ENCODE measurements around the gene CDH13.

CDH13 gene

DNA sequence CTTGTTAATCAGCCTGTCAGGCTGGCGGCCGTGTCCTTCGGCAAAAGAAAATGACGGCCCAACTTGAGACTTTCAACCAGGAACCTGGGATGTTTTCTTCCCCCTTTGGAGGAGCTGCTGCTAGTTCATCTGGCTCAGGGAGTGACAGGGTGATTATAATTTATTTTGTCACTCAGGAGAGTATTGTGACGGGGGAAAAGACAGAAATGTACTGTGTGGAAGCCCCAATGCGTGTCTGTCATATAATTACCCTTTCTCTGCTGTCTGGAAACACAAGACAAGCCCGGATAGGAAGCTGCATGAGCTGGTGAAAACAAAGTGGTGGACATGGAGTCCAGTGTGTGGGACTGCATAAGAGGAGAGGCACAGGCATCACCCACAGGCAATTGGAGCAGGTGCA is 854.8 kb downstream of the CDH13 start:
- H3K4me3 ChIP-seq (ENCODE audit: low read length), result no peak overlapping the region
- no peak for DNase-seq (ENCODE audit: low read depth, low spot score)

DNA sequence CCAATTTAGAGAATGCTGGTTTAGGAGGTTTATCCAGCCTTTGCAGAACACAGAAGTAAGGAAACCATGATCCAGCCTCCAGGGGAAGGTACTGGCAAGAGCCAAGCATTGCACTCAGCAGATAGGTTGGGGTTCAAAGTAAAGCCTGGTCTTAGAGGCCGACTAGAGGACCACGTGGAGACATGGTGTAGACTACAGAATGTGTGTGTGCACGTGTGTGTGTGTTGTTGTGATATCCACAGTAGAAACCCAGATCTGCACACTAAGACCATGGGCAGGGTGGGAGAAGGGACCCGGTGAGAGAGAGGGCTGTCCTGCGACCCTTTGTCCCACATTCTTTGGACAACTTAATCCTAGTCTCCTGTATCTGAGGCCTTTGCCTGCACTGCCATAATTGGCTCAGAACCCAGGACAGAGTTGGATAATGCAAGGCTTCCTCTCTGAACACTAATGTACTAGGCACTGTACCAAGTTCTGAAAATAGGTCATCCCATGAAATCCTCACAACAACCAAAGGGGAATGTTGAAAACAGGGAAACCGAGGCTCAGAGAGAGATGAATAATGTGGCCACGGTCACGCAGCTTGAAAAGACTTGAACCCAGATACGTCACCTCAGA is 855.9 kb downstream of the CDH13 start:
- no peak for DNase-seq (ENCODE audit: low read depth, low spot score)
- no peak overlapping the region for H3K4me3 ChIP-seq (ENCODE audit: low read length)

DNA sequence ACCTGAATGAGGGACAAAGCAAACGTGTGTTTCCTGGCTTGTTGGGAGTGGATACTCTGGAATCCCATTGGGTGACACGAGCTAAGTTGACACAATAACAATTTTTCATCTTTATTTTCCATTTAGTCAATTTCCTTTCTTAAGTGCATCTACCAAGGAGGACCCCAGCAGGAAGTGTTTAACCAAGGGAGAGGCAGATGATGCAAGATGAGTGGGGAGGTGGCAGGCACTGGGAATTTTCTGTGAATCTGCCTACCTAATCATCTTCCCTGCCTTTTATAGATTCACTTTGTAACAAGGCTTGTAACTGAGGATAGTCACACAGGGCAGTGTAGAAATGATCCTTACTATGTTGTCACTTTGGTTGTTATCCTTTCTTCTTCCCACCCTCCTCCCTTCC is 863.3 kb downstream of the CDH13 start:
- H3K4me3 ChIP-seq (ENCODE audit: low read length), result no peak overlapping the region
- DNase-seq (ENCODE audit: low read depth, low spot score), result no peak

DNA sequence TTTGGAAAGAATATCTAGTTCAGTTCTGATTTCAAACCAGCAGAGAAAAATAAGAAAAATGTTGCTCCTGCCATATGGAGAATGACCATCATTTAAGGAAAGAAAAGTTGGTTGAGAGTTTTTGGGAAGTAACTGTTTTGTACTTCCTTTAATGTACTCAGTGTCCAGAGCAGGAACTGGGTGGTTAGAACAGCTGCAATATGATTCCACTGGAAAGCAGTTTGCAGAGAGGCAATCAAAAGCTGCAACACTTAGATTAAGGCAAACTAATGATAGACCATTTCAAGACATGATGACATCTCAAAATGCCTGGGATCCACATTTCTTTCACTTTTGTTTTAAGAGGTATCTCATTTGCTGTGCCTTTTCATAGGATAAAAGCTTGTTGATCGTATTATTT is 867.7 kb downstream of the CDH13 start:
- no peak overlapping the region for H3K4me3 ChIP-seq (ENCODE audit: low read length)
- no peak for DNase-seq (ENCODE audit: low read depth, low spot score)

DNA sequence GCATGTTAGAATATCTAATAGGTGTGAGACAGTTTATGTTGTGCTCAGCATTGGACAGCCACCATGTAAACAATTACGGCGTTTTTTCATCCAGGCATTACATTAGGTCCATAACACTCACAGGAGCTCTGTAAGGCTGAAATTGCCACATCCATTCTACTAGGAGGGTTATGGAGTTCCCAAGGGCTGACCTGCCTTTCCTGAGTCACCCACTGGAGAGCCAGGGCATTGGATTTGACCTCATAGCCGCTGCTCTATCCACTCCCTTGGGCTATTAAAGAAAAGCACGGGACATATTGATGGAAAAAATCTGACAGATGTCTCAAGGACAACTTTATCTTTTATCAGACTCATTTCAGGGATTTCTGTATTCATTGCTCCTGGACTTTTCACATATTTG is 874.7 kb downstream of the CDH13 start:
- H3K4me3 ChIP-seq (ENCODE audit: low read length), result no peak overlapping the region
- no peak for DNase-seq (ENCODE audit: low read depth, low spot score)

DNA sequence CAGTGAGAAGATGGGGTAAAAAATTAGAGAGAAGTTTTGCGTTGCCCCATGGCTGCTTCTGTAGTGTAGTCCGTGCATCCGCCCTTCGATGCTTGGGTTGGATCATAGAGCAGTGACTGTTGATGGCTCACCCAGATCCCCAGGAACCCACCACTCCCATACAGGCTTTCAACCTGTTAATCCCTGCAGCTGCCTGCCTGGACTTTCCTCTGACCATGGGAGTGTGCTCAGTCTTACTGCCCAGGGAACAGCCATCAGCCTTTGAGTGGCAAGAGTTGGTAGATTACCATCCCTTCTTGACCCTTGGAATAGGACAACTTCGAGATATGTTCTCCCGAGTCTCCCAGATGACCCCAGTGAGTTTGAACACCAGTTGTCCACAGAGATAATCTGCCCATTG is 881.5 kb downstream of the CDH13 start:
- H3K4me3 ChIP-seq (ENCODE audit: low read length), result no peak overlapping the region
- DNase-seq (ENCODE audit: low read depth, low spot score), result no peak

DNA sequence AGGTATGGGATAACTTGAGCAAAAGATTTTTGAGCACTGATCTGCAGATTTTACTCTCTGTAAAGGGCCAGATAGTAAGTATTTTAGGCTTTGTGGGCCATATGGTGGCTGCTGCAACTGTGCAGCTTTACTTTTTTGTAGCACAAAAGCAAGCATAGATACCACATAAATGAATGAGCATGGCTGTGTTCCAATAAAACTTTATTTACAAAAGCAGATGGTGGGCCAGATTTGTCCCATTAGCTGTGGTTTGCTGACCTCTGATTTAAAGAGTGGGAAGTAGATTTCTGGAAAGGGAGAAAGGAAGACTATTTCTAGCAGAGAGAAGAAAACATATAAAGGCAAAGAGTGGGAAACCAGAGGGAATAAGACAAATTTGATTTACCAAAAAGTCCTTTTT is 882.5 kb downstream of the CDH13 start:
- no peak for DNase-seq (ENCODE audit: low read depth, low spot score)
- H3K4me3 ChIP-seq (ENCODE audit: low read length), result no peak overlapping the region

DNA sequence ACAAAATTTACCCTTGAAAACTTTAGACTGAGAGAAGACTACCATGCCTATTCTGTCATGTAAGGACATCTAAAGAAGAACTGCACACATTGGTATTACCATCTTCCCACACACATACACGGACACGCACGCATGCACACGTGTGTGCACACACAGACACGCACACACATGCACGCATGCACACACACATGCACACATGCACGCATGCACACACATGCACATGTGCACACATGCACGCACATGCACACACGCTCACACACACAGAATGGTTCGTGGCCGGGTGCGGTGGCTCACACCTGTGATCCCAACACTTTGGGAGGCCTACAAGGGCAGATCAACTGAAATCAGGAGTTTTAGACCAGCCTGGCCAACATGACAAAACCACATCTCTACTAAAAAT is 884.1 kb downstream of the CDH13 start:
- no peak overlapping the region for H3K4me3 ChIP-seq (ENCODE audit: low read length)
- DNase-seq (ENCODE audit: low read depth, low spot score), result no peak

DNA sequence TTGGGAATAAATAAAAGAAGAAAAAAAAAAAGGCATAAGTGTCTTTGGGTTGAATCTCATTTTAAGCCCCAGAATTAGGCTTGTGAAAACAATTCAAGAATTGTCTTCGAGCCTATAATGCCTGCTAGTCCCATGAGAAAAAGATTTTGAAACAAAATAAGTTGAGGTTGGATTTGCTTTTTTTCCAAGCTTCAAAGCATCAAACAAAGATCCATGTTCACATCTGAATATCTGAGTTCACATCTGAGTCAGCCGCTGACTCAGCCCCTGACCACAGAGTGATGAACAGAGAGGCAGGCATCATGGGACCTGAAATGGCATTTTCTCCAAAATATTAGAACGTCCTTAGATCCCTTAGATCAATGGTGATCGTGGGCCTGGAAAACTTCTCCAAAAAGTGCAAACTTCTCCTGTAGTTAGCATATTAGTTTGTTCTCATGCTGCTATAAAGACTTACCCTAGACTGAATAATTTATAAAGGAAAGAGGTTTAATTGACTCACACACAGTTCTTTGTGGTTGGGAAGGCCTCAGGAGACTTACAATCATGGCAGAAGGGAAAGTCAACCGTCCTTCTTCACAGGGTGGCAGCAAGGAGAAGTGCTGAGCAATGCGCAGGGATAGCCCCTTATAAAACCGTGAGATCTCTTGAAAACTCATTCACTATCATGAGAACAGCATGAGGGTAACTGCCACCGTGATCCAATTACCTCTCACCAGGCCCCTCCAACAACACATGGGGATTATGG is 886.4 kb downstream of the CDH13 start:
- no peak overlapping the region for H3K4me3 ChIP-seq (ENCODE audit: low read length)
- DNase-seq (ENCODE audit: low read depth, low spot score), result no peak

DNA sequence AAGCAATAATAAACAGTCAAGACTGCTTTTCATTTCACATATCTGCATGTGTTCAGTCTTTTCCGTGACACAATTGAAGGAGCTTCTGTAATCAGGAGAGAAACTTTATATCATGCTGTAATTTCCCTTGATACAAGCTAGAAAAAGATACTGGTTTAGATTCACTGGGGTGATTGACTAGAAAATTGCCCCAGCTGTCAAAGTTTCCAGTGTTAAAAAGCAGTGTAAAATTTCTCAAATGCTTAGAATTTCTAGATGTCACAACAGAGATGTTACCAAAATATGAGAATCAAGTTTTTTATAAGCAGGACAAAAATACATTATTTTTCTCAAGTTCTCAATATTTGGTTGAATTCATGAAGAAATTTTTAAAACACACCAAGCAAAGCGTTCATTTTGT is 888.6 kb downstream of the CDH13 start:
- DNase-seq (ENCODE audit: low read depth, low spot score), result no peak
- no peak overlapping the region for H3K4me3 ChIP-seq (ENCODE audit: low read length)

DNA sequence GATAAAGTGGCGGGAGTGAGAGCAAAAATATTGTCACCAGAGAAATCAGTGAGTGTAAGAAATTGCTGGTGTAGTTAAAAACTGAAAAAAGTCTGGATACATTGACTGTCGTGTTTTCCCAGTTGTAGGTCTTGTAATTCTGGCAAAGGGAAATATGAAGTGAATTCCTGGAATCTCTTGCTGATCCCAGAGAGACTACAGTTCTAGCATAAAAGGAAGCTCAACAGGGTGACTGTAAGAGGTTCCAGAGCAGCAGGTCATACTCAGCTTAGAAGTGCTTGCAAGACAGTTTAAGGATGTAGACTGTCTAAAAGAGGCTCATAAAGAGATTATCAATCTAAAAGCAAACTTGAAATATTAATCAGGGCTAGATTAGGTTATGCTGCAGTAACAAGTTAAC is 890.2 kb downstream of the CDH13 start:
- H3K4me3 ChIP-seq (ENCODE audit: low read length), result no peak overlapping the region
- no peak for DNase-seq (ENCODE audit: low read depth, low spot score)

DNA sequence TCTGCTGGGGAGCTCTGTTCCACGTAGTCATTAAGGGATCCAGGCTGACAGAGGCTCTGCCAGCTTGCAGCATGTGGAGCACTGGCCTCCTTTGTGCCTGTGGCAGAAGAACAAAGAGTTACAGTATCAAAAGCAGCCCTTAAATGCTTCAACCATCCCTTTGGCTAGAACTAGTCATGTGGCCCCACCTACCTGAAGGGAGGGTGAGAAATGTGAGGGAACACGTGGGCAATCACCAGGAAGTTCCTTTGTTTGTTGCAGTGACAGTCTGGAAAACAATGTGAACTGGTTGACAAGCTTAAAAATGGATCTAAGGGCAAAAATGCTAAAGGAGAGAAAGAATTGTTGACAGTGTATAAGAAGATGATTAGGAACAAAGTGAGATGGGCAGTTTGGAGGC is 890.6 kb downstream of the CDH13 start:
- DNase-seq (ENCODE audit: low read depth, low spot score), result peak; percentile 1
- no peak overlapping the region for H3K4me3 ChIP-seq (ENCODE audit: low read length)

DNA sequence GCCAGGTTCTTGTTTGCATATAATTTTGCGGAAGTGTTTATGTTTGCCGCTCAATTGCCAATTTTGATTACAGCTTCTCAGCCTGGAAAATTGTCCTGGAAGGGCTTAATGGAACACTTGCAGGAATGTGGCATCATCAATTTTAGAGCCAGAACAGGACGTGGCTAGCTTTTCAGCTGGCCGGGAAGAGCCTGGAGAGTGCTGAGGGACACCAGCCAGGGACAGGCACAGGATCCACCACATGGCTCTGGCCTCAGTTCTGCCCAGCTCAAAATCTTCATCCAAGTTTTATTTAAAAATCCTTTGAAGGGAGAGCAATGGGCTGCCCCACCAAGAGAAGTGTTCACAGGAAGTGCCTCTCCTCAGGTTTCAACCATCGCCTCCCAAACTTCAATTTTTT is 893.8 kb downstream of the CDH13 start:
- DNase-seq (ENCODE audit: low read depth, low spot score), result no peak
- H3K4me3 ChIP-seq (ENCODE audit: low read length), result no peak overlapping the region

DNA sequence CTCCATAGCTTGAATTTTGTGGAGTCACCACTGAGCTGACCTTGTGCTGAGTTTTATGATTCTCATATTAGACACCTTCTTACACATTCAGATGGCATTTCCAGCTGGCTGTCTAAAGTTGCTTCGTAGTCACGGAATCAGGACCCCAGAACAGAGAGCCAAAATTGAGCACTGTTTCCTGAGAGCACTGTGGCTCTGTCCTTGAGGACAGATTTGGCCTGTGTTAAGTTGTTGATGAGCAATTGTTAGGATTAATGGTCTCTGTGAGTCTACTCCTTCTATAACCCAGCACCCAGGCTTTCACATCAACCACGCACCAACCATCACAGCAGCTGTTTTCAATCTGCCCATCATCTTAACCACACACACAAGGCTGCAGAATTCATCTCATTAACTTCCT is 903.5 kb downstream of the CDH13 start:
- H3K4me3 ChIP-seq (ENCODE audit: low read length), result no peak overlapping the region
- no peak for DNase-seq (ENCODE audit: low read depth, low spot score)

DNA sequence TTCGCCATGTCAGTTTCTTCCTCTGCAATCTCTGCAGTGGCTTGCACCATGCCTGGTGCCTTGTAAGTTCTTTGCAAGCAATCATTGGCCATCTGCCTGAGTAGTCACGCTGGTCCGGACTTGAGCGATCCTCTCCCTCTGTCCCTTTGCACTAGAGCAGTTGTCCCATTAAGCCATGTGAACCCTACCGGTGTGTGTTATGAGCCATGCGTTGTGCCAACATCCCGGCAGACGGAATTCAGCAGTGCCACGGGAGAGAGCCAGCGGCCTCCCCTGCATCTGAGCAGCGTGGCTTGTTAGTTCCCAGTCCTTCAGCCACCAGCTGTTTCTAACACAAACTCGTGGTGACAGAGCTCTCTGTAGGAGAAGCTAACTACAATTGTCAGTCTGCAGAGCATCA is 905.9 kb downstream of the CDH13 start:
- no peak overlapping the region for H3K4me3 ChIP-seq (ENCODE audit: low read length)
- DNase-seq (ENCODE audit: low read depth, low spot score), result no peak

DNA sequence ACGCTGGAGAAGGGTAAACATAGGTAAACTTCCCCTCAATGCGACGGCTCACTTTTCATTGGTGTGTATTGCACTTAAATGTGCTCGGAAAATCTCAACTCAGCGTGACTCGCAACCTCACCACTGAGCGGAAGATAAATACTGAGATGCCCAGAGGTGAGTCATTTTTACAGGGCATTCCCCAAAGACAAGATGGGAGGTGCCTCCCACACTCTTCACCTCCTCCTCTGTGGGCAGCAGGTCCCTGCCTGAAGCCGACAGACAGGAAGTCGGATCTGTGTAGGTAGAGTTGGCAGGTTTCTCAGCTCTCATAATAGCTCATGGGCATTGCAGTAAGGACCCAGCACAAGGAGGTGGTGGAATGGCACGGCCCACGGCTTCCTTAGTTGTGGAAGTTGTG is 906.4 kb downstream of the CDH13 start:
- no peak for DNase-seq (ENCODE audit: low read depth, low spot score)
- no peak overlapping the region for H3K4me3 ChIP-seq (ENCODE audit: low read length)

DNA sequence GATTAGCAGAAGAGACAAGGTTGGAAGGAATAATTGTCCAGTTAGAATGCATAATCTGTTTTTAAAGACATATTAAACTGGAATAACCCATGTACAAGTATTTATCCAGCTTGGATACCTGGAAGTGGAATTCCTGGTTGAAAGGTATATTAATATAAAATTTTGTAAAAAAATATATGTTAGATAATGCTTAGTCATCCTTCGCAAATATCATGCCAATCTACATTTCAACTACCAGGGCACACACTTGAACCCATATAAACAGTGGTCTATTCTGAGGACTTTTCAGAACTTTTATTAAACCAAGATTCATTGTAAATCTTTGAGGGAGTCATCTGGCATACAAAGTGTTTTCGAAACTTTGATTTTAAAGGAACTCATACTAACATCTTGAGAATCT is 911.9 kb downstream of the CDH13 start:
- no peak overlapping the region for H3K4me3 ChIP-seq (ENCODE audit: low read length)
- DNase-seq (ENCODE audit: low read depth, low spot score), result no peak

DNA sequence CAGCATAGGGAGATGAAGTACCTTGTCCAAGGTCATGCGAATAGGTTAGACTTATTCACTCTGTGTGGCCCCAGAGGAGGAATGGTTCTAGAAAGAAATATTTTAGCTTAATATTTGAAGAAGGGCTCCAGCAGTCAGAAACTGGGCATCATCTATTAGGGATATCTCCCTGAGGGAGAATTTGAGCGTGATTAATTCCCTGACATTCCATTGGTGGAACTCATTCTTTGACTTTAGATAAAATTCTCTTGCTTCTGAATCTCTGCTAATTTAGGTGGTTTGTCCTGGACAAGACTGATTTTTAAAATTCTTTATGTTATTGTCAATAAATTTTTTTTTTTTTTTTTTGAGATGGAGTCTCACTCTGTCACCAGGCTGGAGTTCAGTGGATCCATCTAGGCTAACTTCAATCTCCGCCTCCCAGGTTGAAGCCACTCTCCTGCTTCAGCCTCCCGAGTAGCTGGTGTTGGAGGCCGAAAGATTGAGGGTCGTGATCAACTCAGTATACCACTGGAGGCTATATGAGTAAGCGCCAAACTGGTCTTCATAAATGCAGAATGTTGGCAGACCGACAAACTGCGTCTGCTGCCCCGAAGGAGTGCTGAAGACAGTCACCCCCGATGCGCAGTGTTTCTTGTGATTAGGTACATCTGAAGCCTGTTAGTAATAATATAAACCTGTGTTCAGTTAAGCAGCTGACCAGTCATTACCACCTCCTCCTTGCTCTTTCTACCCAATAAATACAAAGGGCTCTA is 913.1 kb downstream of the CDH13 start:
- DNase-seq (ENCODE audit: low read depth, low spot score), result no peak
- H3K4me3 ChIP-seq (ENCODE audit: low read length), result no peak overlapping the region

DNA sequence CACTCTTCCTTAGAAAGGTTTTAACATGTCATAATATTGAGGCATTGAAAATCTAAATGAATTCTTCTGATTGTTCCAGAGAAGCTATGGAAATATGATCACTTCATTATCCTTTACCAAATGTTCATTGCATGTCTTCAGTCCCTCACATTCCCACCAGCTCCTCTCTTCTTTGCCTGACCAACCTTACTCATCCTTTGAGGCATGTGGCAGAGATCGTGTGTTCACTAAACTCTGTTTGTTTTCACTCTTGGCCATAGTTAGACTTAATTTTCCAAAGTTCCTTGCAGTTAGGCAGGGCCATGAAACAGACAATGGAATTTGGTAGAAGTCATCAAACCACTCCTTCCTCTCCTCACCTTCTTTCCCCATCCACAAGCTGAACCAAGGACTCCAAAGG is 914.5 kb downstream of the CDH13 start:
- H3K4me3 ChIP-seq (ENCODE audit: low read length), result no peak overlapping the region
- DNase-seq (ENCODE audit: low read depth, low spot score), result no peak

DNA sequence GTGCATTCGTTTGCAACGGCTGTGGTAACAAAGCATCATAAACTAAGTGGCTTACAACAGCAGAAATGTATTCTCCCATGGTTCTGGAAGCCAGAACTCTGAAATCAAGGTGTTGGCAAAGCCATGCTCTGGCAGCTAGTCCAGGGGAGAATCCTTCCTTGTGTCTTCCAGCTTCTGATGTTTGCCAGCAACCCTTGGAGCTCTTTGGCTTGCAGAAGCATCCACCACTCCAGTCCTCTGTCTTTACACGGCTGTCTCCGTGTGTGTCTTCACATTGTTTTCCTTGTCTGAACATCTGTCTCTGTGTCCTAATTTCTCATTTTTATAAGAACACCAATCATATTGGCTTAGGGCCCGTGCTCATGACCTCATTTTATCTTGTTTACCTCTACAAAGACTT is 915.7 kb downstream of the CDH13 start:
- DNase-seq (ENCODE audit: low read depth, low spot score), result no peak
- H3K4me3 ChIP-seq (ENCODE audit: low read length), result no peak overlapping the region
